Stimulated activated CD8-positive, alpha-beta memory T cell treated with anti-CD3 and anti-CD28 coated beads, Interleukin-15, amount 100 ng/mL, for 48 hours (primary cell): ENCODE results near the gene JAZF1.

Experiments
- DNase-seq, 2 donors: peaks; one replicate each; pipeline ENCODE4 v3.0.0-alpha.2; 2020; ENCODE audit warnings: low read depth in 2 of 2

The JAZF1 gene

GRCh38 chr7:28165961-28166955, 14.3 kb downstream of the JAZF1 start:
- no peak for DNase-seq

- DNase-seq, result no peak
These were observed 15.3 kb downstream of the JAZF1 start for GRCh38 chr7:28165261-28165660.

- no peak for DNase-seq
These were observed 16.6 kb downstream of the JAZF1 start for GRCh38 chr7:28163949-28164348.

GRCh38 chr7:28161331-28161730, 19.3 kb downstream of the JAZF1 start:
- DNase-seq, result no peak

GRCh38 chr7:28160551-28160991, 20.0 kb downstream of the JAZF1 start:
- no peak for DNase-seq

- no peak for DNase-seq
These were observed 22.7 kb downstream of the JAZF1 start for GRCh38 chr7:28157831-28158416.

- DNase-seq, result no peak
These were observed 23.4 kb downstream of the JAZF1 start for GRCh38 chr7:28157076-28157745.

- no peak for DNase-seq
These were observed 24.2 kb downstream of the JAZF1 start for GRCh38 chr7:28156401-28156800.

- no peak for DNase-seq
These were observed 24.6 kb downstream of the JAZF1 start for GRCh38 chr7:28155964-28156363.

GRCh38 chr7:28155019-28155660, 25.5 kb downstream of the JAZF1 start:
- no peak for DNase-seq

GRCh38 chr7:28152594-28152993, 28.0 kb downstream of the JAZF1 start:
- DNase-seq, result no peak

- no peak for DNase-seq
These were observed 28.6 kb downstream of the JAZF1 start for GRCh38 chr7:28151965-28152364.

- DNase-seq, result no peak
These were observed 31.1 kb downstream of the JAZF1 start for GRCh38 chr7:28149291-28150101.

GRCh38 chr7:28145931-28146330, 34.7 kb downstream of the JAZF1 start:
- no peak for DNase-seq

- DNase-seq, result no peak
These were observed 35.4 kb downstream of the JAZF1 start for GRCh38 chr7:28145090-28145626.

GRCh38 chr7:28144266-28144665, 36.3 kb downstream of the JAZF1 start:
- DNase-seq, result no peak

- no peak for DNase-seq
These were observed 37.9 kb downstream of the JAZF1 start for GRCh38 chr7:28142650-28143049.

- no peak for DNase-seq
These were observed 39.6 kb downstream of the JAZF1 start for GRCh38 chr7:28140979-28141378.

GRCh38 chr7:28138837-28139236, 41.8 kb downstream of the JAZF1 start:
- no peak for DNase-seq

- no peak for DNase-seq
These were observed 43.1 kb downstream of the JAZF1 start for GRCh38 chr7:28137463-28137862.

GRCh38 chr7:28136885-28137284, 43.7 kb downstream of the JAZF1 start:
- no peak for DNase-seq
